Astrocyte (in vitro differentiated cells and primary cell): Measurements from ENCODE around the gene TARS3.

ENCODE experiments used
- EZH2 ChIP-seq: IDR thresholded peaks from 2 replicates; pipeline ENCODE4 v1.6.1; 2012; ENCODE audit warnings: mild to moderate bottlenecking, low read length, inconsistent platforms; ENCODE audit not compliant: insufficient read depth
- TF ChIP-seq, protein P1 (sequence below): IDR thresholded peaks from 2 replicates; pipeline ENCODE4 v1.5.1; 2011; ENCODE audit warnings: low read depth, mild to moderate bottlenecking, inconsistent platforms, low read length, moderate library complexity; ENCODE audit not compliant: insufficient read depth

DNA sequence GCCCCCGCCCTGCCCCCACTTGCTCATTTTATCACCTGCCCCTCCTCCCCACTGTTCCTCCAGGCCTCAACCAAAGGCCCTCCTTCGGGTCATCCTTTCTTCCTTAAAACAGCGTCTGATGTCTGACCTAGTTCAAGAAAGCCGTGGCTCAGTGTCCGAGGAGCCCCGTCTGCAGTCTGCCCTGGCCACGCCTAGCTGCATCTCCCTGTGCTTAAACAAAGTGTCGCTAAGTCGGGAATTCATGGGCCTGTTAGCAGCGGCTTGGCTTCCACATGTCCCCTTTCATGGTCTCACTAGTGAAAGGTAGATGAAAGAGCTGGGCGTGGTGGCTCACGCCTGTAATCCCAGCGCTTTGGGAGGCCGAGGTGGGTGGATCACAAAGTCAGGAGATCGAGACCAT lies 113.3 kb downstream of the TARS3 start:
- TF ChIP-seq, protein P1, sequence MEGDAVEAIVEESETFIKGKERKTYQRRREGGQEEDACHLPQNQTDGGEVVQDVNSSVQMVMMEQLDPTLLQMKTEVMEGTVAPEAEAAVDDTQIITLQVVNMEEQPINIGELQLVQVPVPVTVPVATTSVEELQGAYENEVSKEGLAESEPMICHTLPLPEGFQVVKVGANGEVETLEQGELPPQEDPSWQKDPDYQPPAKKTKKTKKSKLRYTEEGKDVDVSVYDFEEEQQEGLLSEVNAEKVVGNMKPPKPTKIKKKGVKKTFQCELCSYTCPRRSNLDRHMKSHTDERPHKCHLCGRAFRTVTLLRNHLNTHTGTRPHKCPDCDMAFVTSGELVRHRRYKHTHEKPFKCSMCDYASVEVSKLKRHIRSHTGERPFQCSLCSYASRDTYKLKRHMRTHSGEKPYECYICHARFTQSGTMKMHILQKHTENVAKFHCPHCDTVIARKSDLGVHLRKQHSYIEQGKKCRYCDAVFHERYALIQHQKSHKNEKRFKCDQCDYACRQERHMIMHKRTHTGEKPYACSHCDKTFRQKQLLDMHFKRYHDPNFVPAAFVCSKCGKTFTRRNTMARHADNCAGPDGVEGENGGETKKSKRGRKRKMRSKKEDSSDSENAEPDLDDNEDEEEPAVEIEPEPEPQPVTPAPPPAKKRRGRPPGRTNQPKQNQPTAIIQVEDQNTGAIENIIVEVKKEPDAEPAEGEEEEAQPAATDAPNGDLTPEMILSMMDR, result no peak
- no peak for TF ChIP-seq EZH2
